Stimulated activated CD4-positive, alpha-beta T cell treated with anti-CD3 and anti-CD28 coated beads, Interleukin-2, amount 100 ng/mL, for 48 hours (primary cell): ENCODE data around the gene CGRRF1.
A peak's percentile ranks its signal among the peaks of the same experiment; 100 is the strongest.

Experiments
- DNase-seq, 2 donors: peaks; one replicate each; pipeline ENCODE4 v3.0.0-alpha.2; 2020

The CGRRF1 gene

DNA sequence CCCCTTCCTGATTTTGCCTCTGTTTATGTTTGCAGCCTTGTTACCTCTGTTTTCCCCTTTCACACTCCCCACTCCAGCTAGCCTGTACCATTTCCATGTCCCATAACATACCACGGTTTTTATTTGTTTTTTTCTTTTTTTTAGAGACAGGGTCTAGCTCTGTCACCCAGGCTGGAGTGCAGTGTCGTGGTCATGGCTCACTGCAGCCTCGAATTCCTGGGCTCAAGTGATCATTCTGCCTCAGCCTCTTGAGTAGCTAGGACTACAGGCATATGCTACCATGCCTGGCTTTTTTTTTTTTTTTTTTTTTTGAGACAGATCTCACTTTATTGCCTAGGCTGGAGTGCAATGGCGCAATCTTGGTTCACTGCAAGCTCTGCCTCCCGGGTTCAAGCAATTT lies 38.8 kb downstream of the CGRRF1 start:
- no peak for DNase-seq

GRCh38 chr14:54549862-54550261 lies 40.2 kb downstream of the CGRRF1 start:
- no peak for DNase-seq

GRCh38 chr14:54550514-54550913 lies 40.8 kb downstream of the CGRRF1 start:
- no peak for DNase-seq

GRCh38 chr14:54554401-54554800 lies 44.7 kb downstream of the CGRRF1 start:
- DNase-seq = no peak

DNA sequence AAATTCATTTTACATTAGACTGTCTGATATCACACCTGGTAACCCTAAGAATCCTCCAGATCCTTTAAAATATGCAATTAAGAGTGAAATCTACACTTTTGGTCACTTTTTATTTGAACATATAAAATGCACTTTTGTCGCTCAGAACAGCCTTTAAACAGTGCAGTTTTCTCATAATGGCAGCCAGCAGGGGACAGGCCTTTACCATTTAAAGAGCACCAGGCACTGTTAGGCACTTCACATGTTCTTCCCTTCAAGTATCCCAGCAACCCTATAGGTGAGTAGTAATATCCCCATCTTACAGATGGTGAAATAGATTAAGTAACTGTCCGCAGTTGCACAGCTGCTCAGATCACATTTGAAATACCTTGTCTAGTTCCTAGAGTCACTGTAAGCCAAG lies 45.9 kb downstream of the CGRRF1 start:
- DNase-seq = no peak

GRCh38 chr14:54556535-54556934 lies 46.8 kb downstream of the CGRRF1 start:
- no peak for DNase-seq

DNA sequence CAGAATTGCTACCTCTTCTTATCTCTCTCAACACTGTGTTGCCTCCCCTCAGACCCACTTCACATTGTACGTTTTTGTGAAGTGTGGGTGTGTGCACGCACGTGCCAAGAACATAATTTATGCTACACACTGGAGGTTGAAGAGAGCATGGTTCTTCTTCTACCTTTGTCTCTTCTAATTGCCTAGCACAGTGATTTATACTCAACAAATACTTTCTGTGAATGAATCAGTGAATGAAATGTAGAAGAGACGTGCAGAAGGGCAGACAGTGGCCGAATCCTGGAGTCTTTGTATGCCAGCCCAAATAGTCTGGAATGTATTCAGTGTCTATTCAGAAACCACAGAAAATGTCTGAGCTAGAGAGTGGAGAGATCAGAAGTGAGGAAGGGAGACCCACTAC lies 52.6 kb downstream of the CGRRF1 start:
- DNase-seq = no peak

DNA sequence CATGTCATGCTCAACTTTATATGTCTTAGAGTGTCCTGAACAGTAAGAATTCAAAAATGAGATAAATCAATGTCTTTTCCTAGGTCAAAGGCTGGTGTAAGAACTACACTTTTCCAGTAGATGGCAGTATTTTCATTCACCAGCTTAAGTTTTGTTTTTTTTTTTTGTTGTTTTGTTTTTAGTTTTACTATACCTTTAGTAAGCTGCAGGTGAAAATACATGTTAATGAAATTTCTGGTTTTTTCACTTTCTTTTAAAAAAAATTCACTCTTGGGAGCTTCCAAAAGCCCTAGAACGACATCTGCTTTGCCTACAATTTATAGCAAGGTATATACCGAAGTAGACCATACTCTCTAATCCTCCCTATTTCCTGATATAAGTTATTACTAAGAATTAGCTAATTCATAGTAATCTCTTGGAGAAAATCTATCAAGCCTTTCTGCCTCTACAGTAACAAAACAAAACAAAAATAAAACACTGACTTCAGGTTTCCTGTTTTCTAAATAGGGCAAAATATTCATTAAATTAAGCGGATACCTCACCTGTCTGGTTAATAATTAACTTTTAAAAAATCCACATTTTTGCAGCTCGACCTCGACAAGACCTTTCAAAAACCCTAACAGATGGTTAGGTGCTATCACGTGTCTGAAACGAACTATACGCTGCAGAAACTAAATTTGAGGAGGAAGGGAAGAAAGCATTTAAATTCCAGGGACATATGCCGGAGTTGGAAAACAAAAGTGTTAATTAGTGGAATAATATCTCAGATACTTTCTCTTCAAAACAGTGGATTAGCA lies 54.6 kb downstream of the CGRRF1 start:
- no peak for DNase-seq

- DNase-seq = peak; percentile 46 to 53
Measured at GRCh38 chr14:54564868-54565784, 55.4 kb downstream of the CGRRF1 start.

GRCh38 chr14:54565785-54566409 lies 56.2 kb downstream of the CGRRF1 start:
- DNase-seq = peak; percentile 53 to 54

- DNase-seq = peak; percentile 23 to 31
Measured at GRCh38 chr14:54566410-54567223, 56.9 kb downstream of the CGRRF1 start, which contains the start of gene SAMD4A. Gene SAMD4A (plus strand): TSS chr14:54567128. CDS start chr14:54567917, 789 bp downstream.

GRCh38 chr14:54567224-54567638 lies 57.5 kb downstream of the CGRRF1 start:
- no peak for DNase-seq

DNA sequence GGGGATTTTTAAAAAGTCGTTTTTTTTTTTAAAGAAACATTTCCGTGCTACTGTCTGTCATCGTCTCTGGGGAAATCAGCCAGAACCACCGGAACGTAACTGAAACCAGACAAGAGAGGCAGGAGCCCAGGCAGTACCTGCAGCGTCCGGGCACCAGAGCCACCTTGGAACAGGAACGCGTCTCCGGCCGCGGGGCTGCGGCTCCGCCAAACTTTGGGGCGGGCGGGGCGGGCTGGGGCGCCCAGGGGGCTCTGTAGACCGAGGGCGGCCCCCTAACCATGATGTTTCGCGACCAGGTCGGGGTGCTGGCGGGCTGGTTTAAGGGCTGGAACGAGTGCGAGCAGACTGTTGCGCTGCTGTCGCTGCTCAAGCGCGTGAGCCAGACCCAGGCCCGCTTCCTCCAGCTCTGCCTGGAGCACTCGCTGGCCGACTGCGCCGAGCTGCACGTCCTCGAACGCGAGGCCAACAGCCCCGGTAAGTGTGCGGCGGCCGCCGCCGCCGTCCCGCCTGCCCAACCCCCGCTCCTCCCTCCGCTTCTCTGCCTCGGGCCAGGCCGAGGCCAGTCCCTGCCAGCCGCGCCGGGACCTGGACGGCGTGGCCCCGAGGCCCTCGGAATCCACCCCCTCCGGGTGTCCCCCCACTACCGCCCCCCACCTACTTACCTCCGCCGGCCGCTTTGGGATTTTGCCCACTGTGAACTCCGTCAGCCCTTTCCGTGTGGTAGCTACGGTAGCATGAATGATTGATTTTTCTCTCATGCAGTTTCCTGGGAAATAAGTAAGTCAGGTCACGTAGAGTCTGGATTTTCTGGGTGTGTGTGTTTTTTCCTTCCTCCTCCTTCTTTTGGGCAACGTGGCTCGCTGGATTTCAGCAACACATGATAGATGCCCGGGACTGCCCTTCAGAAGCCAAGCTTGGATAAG lies 58.2 kb downstream of the CGRRF1 start:
- DNase-seq = peak; percentile 15 to 27

DNA sequence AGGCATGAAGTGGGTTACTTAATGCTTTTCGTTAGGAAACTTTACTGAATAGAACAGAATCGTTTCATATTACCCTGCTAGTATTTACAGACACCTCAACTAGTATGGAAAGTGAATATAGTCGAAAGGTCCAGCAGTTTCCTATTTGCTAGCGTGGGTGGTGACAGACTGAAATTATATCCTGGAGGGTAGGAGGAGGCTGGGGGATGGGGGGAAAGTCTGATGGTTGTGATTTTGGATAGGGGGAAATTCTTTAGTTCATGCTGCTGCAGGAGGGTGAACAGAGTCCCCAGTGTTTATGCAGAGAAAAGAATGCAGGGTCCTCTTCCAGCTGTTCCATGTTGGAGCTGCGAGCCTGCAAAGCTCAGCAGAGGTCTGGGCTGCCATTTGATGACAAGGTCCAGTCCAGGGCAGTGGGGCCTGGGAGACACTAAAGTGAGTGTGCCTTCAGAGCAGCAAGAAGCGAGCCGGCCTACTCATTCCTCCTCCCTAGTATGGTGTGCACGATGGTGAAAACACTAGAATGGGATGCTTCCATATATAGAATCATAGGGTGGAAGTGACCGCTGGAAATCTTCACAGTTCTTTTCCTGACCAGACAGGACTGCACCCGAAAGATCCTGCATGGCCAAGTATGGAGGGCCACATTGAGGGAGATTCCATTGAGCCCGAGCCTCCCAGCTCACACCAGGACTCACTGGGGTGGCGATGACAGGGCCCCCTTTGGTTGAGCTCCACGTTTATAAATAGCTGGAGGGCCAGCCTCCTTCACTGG lies 59.3 kb downstream of the CGRRF1 start:
- no peak for DNase-seq

- DNase-seq = no peak
Measured at GRCh38 chr14:54570047-54570446, 60.3 kb downstream of the CGRRF1 start.

GRCh38 chr14:54570631-54571415 lies 61.1 kb downstream of the CGRRF1 start:
- DNase-seq = no peak

GRCh38 chr14:54572316-54572715 lies 62.6 kb downstream of the CGRRF1 start:
- DNase-seq = peak; percentile 33 to 34

DNA sequence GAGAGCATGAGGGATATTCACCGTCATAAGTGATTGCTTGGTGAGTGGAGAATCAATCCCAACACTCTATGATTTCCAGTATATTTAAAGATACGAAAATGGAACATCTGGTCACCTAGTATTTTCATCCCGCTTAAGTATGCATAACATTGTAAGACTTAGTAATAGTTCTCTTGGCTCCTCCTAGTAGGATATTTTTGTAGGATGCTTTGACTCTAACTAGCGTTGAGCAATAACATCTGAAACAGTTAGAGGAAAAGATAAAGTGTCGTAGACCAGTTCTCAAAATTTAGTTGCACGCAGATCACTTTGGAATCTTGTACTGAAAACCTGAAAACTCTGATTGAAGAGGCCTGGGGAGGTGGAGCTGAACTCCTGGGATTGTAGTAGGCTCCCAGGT lies 64.8 kb downstream of the CGRRF1 start:
- DNase-seq = no peak

GRCh38 chr14:54577494-54577893 lies 67.8 kb downstream of the CGRRF1 start:
- no peak for DNase-seq

DNA sequence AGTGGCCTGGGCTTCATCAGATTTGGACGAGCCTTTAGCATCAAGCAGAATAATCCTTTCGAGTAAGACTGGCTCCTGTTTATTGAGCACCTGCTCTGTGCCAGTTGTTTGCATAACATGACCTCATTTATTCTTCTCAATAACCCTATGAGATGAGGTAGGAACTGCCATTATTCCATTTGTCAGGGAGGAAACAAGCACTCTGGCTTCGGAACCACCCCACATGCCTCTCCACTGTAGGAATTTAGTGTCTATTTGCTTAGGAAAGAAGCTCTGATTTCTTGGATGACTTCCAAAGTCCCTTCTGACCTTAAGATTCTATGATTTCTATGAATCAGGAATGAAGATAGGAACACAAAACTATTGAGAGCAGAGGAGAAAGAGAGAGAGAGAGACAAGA lies 68.3 kb downstream of the CGRRF1 start:
- no peak for DNase-seq
